ENCODE measurements around the gene NRGN. TPM values are rescaled to one million over a fixed set of nuclear protein-coding genes. Genes with fewer than 3 reads are reported as not detected.

NRGN gene
- 1 to 10 TPM; 4.7 to 8.9 TPM for total RNA-seq
- 18.7 TPM for polyA plus RNA-seq (2013, experiment 1 of 2)
- 21.5 TPM for polyA plus RNA-seq (2013, experiment 2 of 2)
- long read RNA-seq, experiment 1, partial matches to known transcripts, result 1 of 2 reads
- long read RNA-seq, experiment 1, other reads (novel, unspliced or antisense), result 1 of 2 reads
- long read RNA-seq, experiment 2, result 0 reads
- long read RNA-seq, experiment 3, result 0 reads
- long read RNA-seq, experiment 4, result 0 reads

DNA sequence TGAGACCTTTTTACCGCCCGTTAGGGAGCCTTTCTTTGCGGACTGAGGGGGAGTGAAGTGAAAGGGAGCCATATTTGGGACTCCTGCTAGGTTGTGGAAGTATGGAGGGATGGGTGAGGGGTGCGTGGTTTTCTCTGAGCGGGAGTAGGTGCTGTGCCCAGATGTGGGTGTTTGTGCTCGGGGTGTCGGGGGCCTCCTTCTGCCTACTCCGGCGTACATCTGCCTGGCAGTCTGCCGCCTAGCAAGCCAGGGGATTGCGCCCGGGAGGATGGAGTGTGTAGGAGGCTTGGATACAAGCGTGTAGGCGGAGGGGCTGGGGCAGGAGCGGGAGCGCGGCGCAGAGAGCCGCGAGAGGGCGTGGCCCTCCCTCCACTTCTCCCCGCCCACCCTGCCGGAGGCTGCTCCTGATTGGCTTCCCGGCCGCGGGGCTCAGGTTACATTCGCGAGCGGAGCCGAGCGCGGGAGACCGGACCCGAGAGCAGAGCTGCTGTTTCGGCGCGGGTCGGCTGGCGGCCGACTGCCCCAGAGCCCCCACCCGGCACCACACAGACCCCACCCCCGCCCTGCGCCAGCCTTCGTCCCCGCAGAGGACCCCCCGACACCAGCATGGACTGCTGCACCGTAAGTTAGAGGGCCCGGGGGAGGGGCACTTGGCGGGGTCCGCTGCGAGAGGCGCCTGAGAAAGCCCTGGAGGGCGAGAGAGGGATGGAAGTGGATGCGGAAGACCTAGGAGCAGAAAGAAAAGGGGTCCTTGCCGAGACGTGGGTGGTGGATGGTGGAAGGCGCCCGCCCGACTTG lies at the start of gene NRGN:
NRGN (plus strand) TSS at position 464 of the 798 bp plus-strand sequence; CDS start at position 607, 143 bp downstream.
- no peak within 1 kb of the TSS for H3K27ac ChIP-seq (ENCODE audit: low read depth, low read length)
- Mint-ChIP-seq H3K36me3 (ENCODE audit: low read depth) (no peaks in the 10 kb centered on the region), H3K9me3 (no peaks in the 10 kb centered on the region), H3K27me3 (ENCODE audit: insufficient read depth) (peaks cover 98% of the 10 kb centered on the region), H3K4me3 (peak within 1 kb of the TSS; percentile 57), H3K27ac (no peak within 1 kb of the TSS), H3K4me1 (peaks cover 6% of the 10 kb centered on the region)
- peaks cover 90% of the 10 kb centered on the region for H3K27me3 ChIP-seq (ENCODE audit: control insufficient read depth, insufficient read depth, low read length, poor library complexity, severe bottlenecking)
- 1 to 7% methylated on average over 8 to 54 of the region's 59 CpGs for WGBS, 2 experiments (ENCODE audit: insufficient coverage in 1 of 2, insufficient read length in 1 of 2)
- H3K9ac ChIP-seq (ENCODE audit: extremely low read depth, low read length, poor library complexity, severe bottlenecking), result no peak within 1 kb of the TSS
- DNase-seq, result peak; percentile 98
- peak within 1 kb of the TSS; percentile 73 for H3K4me3 ChIP-seq (ENCODE audit: low read length)
- H3K36me3 ChIP-seq (ENCODE audit: control insufficient read depth, insufficient read depth, low read length), result no peaks in the 10 kb centered on the region
- no peaks in the 10 kb centered on the region for H3K9me3 ChIP-seq (ENCODE audit: control insufficient read depth, low read length)
- H3K4me1 ChIP-seq (ENCODE audit: control insufficient read depth, insufficient read depth, low read length), result no peaks in the 10 kb centered on the region
- TF ChIP-seq, protein P1, sequence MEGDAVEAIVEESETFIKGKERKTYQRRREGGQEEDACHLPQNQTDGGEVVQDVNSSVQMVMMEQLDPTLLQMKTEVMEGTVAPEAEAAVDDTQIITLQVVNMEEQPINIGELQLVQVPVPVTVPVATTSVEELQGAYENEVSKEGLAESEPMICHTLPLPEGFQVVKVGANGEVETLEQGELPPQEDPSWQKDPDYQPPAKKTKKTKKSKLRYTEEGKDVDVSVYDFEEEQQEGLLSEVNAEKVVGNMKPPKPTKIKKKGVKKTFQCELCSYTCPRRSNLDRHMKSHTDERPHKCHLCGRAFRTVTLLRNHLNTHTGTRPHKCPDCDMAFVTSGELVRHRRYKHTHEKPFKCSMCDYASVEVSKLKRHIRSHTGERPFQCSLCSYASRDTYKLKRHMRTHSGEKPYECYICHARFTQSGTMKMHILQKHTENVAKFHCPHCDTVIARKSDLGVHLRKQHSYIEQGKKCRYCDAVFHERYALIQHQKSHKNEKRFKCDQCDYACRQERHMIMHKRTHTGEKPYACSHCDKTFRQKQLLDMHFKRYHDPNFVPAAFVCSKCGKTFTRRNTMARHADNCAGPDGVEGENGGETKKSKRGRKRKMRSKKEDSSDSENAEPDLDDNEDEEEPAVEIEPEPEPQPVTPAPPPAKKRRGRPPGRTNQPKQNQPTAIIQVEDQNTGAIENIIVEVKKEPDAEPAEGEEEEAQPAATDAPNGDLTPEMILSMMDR (conservative IDR thresholded peaks at IDR 0.05), result no peak

DNA sequence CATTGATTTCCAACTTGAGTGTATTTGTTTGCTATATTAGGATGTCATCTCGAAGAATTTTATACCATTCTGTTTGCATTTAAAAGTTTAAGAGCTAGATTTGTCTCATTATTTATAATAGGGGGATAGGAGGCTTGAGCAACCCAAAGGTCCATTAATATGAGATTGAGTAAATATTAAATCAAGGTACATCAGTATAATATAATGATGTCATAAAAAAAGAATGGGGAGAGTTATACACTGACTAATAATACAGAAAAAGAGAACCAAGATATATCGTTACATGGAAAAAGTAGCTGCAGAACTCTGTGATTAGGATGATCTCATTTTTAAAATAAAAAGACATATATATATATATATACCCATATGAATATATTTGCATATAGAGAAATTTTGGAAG lies 46.6 kb upstream of the NRGN start:
- Histone ChIP-seq H3K4me3 (ENCODE audit: low read length) (no peak overlapping the region), H3K36me3 (ENCODE audit: control insufficient read depth, insufficient read depth, low read length) (no peaks in the 10 kb centered on the region), H3K27me3 (ENCODE audit: control insufficient read depth, insufficient read depth, low read length, poor library complexity, severe bottlenecking) (no peaks in the 10 kb centered on the region), H3K4me1 (ENCODE audit: control insufficient read depth, insufficient read depth, low read length) (no peaks in the 10 kb centered on the region), H3K9me3 (ENCODE audit: control insufficient read depth, low read length) (no peaks in the 10 kb centered on the region), H3K27ac (ENCODE audit: low read depth, low read length) (no peak overlapping the region), H3K9ac (ENCODE audit: extremely low read depth, low read length, poor library complexity, severe bottlenecking) (no peak overlapping the region)
- H3K9me3 Mint-ChIP-seq, result peaks cover 3% of the 10 kb centered on the region
- H3K4me1 Mint-ChIP-seq, result no peaks in the 10 kb centered on the region
- H3K27me3 Mint-ChIP-seq (ENCODE audit: insufficient read depth), result peaks cover 11% of the 10 kb centered on the region
- 100% methylated on average over 1 of the region's 2 CpGs; no CpG with 5 or more reads in 1 of the 2 experiments for WGBS, 2 experiments (ENCODE audit: insufficient coverage in 1 of 2, insufficient read length in 1 of 2)
- no peak for DNase-seq
- no peak overlapping the region for H3K4me3 Mint-ChIP-seq
- TF ChIP-seq, protein P1 (conservative IDR thresholded peaks at IDR 0.05), result no peak
- no peak overlapping the region for H3K27ac Mint-ChIP-seq
- H3K36me3 Mint-ChIP-seq (ENCODE audit: low read depth), result peaks cover 7% of the 10 kb centered on the region

DNA sequence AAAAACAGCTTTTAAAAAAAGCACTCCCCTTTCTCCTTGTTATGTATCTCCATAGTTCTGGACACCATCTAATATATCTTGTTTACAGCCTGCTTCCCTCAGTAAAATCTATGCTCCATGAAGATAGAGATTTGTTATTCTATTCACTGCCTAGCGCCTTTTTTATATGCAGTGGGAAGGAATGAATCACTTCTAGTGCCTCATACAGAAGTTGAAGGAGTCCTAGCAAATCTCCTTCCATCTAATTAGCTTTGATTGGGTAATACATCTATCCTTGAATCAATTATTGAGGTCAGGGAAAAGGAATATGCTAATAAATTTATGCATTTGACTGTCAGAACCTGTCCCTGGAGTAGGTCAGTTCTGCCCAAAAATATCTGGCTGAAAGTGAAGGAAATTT lies 40.2 kb upstream of the NRGN start:
- Histone ChIP-seq H3K27me3 (ENCODE audit: control insufficient read depth, insufficient read depth, low read length, poor library complexity, severe bottlenecking) (no peaks in the 10 kb centered on the region), H3K4me1 (ENCODE audit: control insufficient read depth, insufficient read depth, low read length) (no peaks in the 10 kb centered on the region), H3K9ac (ENCODE audit: extremely low read depth, low read length, poor library complexity, severe bottlenecking) (no peak overlapping the region), H3K36me3 (ENCODE audit: control insufficient read depth, insufficient read depth, low read length) (no peaks in the 10 kb centered on the region), H3K4me3 (ENCODE audit: low read length) (no peak overlapping the region), H3K27ac (ENCODE audit: low read depth, low read length) (no peak overlapping the region), H3K9me3 (ENCODE audit: control insufficient read depth, low read length) (peaks cover 7% of the 10 kb centered on the region)
- Mint-ChIP-seq H3K27me3 (ENCODE audit: insufficient read depth) (peaks cover 7% of the 10 kb centered on the region), H3K9me3 (no peaks in the 10 kb centered on the region), H3K4me3 (no peak overlapping the region), H3K27ac (no peak overlapping the region), H3K36me3 (ENCODE audit: low read depth) (no peaks in the 10 kb centered on the region), H3K4me1 (no peaks in the 10 kb centered on the region)
- TF ChIP-seq, protein P1 (conservative IDR thresholded peaks at IDR 0.05), result no peak
- DNase-seq, result no peak
- WGBS, 2 experiments (ENCODE audit: insufficient coverage in 1 of 2, insufficient read length in 1 of 2), result 90% methylated on average over 1 of the region's 1 CpG; no CpG with 5 or more reads in 1 of the 2 experiments

Measured in endodermal cell (in vitro differentiated cells).